A549 treated with CORT108297 at 1 μM for 4 hours (cell line): ENCODE measurements around the gene HOXC12. TPM values are rescaled to one million over a fixed set of nuclear protein-coding genes. Genes with fewer than 3 reads are reported as not detected.

Source experiments
- total RNA-seq: library from RNA; stranded (reverse); fragments of 200-300 nt; extraction: Qiagen RNA extraction; gene quantifications from 5 replicates; pipeline ENCODE4 v1.2.3, GENCODE V29; 2022

HOXC12 gene, protein sequence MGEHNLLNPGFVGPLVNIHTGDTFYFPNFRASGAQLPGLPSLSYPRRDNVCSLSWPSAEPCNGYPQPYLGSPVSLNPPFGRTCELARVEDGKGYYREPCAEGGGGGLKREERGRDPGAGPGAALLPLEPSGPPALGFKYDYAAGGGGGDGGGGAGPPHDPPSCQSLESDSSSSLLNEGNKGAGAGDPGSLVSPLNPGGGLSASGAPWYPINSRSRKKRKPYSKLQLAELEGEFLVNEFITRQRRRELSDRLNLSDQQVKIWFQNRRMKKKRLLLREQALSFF
- not detected in 5 replicates for total RNA-seq

DNA sequence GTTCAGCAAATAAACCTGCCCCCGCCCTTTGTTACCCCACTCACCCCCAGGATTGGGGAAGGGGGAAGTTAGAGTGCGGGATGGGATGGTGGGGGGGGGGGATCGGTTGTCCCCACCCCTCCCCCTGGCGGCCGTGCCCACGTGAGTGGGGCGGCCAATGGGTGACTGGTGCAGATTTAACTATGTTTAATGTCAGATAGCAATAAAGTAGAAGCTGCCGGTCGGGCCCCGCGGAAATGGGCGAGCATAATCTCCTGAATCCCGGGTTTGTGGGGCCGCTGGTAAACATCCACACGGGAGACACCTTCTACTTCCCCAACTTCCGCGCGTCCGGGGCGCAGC, at the start of gene HOXC12:
TSS of gene HOXC12 (plus strand) at position 210 of the 342 bp plus-strand sequence. CDS start at position 237, 27 bp downstream.

DNA sequence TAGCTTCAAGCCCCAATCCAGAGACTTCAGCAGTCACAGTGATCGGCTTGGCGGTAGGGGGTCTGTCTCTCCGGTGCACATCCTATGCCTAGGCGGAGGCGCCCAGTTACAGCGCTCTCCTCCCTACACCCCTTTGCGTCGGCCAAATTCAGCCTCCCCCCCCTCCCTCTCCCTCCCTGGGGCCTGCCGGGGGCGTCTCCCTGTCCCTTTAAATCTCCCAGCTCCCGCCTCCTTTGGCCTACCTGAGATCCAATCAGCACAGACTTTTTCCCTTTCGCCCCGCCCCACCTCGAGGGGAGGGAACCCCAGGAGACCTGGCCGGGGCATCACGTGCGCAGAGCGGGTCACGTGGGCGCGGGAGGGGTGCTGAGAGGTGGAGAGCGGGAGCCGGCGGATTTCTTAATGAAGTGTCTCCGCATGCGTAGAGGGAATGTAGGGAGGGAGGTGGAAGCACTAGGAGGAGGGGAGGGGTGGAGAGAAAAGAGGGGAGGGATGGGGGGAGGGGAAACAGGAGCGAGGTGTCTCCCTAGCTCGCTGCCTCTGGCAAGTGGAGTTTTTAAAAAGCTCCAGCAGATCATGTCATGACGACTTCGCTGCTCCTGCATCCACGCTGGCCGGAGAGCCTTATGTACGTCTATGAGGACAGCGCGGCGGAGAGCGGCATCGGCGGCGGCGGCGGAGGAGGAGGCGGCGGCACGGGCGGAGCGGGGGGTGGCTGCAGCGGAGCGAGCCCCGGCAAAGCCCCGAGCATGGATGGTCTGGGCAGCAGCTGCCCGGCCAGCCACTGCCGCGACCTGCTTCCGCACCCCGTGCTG, 16.2 kb upstream of the HOXC12 start, which contains the start of gene HOXC13:
TSS of gene HOXC13 (plus strand) at position 506 of the 815 bp plus-strand sequence. CDS start at position 582, 76 bp downstream.

DNA sequence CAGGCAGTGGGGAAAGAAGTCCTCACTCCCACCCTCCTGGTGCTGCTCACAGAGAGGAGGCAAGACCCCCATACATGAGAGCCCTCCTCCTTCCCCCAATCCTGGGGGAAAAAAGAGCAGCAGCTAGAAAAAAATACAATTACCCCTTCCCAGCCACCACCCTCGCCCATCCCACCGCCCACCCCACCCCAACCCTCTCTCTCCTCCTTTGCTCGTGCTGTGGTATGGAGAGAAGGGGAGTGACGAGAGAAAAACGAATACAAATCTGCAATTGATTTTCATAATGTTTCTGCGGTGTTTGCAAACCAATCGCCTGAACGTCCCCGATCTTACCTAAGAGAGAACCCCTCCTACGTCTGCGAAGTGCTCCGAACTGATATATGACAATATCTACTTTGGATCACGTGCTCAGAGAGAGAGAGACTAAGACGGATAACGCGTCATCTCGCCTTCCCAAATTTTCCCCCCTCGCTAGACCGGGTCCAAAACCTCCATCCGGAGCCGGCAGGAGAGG, 18.1 kb downstream of the HOXC12 start, which contains the start of gene HOXC11:
TSS of gene HOXC11 (plus strand) at position 405 of the 514 bp plus-strand sequence. CDS start 116 bp downstream, outside the sequence.

DNA sequence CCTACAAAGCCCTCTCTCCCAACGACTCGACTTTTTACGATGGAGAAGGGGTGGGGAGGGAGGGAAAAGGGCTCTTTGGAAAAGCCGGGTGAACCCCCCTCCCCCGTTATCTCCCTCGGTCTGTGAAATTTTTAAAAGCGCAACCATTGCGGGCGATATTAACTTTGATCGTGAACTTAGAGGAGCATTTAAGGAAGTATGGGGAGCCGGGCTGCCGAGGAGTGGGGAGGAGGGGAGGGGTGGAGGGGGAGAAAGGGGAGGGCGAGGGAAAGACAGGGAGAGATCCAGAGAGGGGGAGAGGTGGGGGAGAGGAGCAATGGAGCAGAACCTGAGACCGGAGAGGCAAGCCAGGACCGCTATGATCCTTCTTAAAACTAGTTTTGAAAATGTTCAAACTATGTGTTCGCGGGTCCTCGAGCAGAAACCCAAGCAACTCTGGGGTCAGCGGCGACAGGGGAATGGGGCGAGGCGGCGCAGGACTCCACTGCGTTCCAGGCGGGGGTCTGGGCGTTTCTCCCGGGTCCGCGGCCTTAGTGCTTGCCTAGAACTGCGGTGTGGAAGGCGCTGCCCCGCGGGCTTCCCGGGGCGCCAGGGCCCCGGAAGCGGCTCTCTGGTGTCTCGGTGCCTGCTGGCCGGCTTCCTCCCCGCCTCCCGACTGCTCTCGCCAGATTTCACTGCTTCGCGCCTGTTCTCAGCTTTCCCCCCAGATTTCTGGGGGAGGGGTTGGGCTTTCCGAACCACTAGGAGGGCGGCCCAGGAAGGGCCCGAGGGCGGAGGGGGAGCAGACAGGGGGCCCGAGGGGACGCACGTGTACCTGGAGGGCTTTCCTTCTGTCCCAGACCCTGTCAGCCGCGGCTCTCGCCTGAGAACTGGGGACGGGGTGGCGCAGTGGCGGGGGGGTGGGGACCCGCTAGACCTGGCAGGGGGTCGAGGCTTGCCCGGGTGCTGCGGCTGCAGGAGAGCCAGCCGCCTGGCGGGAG, 19.7 kb downstream of the HOXC12 start, which contains the start of gene HOTAIR:
TSS of gene HOTAIR (minus strand) at position 871 of the 980 bp plus-strand sequence.

DNA sequence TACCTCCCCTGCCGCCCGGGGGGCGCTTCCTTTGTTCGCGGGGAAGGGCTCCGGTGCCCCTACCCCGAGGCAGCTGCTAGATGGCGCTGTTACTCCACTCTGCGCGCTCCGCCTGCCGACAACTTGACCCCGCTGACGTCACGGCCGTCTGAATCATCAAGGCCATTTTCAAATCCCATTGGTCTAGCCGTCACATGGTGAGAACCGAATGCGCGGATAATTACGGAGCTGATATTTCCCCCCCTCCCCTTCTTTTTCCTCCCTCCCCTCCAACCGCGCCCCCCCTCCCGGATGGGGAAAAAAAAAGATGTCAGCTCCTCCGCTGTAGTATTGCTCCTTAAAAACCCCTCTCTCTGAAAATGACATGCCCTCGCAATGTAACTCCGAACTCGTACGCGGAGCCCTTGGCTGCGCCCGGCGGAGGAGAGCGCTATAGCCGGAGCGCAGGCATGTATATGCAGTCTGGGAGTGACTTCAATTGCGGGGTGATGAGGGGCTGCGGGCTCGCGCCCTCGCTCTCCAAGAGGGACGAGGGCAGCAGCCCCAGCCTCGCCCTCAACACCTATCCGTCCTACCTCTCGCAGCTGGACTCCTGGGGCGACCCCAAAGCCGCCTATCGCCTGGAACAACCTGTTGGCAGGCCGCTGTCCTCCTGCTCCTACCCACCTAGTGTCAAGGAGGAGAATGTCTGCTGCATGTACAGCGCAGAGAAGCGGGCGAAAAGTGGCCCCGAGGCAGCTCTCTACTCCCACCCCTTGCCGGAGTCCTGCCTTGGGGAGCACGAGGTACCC, 30.4 kb downstream of the HOXC12 start, which contains the start of gene HOXC10:
TSS of gene HOXC10 (plus strand) at position 246 of the 791 bp plus-strand sequence. CDS start at position 360, 114 bp downstream.

DNA sequence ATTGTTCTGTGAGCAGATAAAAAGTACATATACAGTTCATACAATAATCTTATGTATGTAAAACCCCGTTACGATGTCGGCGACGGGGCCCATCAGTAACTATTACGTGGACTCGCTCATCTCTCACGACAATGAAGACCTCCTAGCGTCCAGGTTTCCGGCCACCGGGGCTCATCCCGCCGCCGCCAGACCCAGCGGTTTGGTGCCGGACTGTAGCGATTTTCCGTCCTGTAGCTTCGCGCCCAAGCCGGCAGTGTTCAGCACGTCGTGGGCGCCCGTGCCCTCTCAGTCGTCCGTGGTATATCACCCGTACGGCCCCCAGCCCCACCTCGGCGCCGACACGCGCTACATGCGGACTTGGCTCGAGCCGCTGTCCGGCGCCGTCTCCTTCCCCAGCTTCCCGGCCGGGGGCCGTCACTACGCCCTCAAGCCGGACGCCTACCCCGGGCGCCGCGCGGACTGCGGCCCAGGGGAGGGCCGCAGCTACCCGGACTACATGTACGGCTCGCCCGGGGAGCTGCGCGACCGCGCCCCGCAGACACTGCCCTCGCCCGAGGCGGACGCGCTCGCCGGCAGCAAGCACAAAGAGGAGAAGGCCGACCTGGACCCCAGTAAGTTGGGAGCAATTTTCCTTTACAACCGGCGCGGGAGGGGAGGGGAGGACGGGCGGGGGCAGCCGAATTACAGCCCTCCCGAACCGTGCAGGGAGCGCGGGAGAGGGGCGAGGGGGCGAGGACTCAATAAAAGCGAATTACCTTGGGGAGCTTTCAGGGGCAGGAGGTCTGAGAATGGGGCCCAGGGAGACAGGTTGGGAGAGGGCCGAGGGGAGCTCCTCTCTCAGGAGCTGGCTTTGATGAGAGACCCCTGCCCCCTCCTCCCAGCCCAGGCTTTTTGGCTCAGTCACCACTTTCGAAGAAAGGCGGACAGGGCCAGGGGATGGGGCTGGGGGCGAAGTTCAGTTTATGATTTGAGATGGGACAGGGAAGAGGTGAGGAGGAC, 45.7 kb downstream of the HOXC12 start, which contains the start of gene HOXC9:
TSS of gene HOXC9 (plus strand) at position 46 of the 999 bp plus-strand sequence. CDS start at position 74, 28 bp downstream.

Other genes starting within 250 kb of the HOXC12 start
- 17.3 to 24.8 TPM (median 21.1 TPM) in 5 replicates for gene CALCOCO1, start 227.5 kb upstream of the HOXC12 start, total RNA-seq
- gene CISTR, start 202.9 kb upstream of the HOXC12 start, total RNA-seq: not detected in 5 replicates
- 10.3 to 17.8 TPM (median 12.3 TPM) in 5 replicates for gene HOXC13, start 16.1 kb upstream of the HOXC12 start, total RNA-seq
- 0.39 to 0.65 TPM (median 0.54 TPM) in 5 replicates for gene HOXC11, start 18.2 kb downstream of the HOXC12 start, total RNA-seq
- gene HOTAIR, start 20.1 kb downstream of the HOXC12 start, total RNA-seq: 0.08 to 0.37 TPM (median 0.09 TPM) in 5 replicates
- gene HOXC10, start 30.2 kb downstream of the HOXC12 start, total RNA-seq: 2.5 to 3.4 TPM (median 2.9 TPM) in 5 replicates
- gene HOXC9, start 45.3 kb downstream of the HOXC12 start, total RNA-seq: 11.1 to 12.5 TPM (median 11.7 TPM) in 5 replicates
- 4.2 to 5.7 TPM (median 5.4 TPM) in 5 replicates for gene HOXC8, start 54.1 kb downstream of the HOXC12 start, total RNA-seq
- 4.4 to 5.7 TPM (median 4.9 TPM) in 5 replicates for gene HOXC6, start 73.5 kb downstream of the HOXC12 start, total RNA-seq
- 0.57 to 0.85 TPM (median 0.73 TPM) in 5 replicates for gene HOXC5, start 78.1 kb downstream of the HOXC12 start, total RNA-seq
- gene HOXC4, start 98.9 kb downstream of the HOXC12 start, total RNA-seq: 2.2 to 4.3 TPM (median 3.6 TPM) in 5 replicates
- 28.5 to 35.6 TPM (median 33.8 TPM) in 5 replicates for gene SMUG1, start 234.1 kb downstream of the HOXC12 start, total RNA-seq